CD14-positive monocyte (primary cell): Measurements from ENCODE around the gene ARPC1A. TPM values are rescaled to one million over a fixed set of nuclear protein-coding genes. Genes with fewer than 3 reads are reported as not detected.

Source experiments
- DNase-seq, 3 donors: peaks; one replicate each; pipeline ENCODE4 v3.0.0-alpha.2; 2011 to 2022
- H2AFZ ChIP-seq: 2 replicates; pipeline ENCODE4 v1.6.0; 2012; ENCODE audit warnings: mild to moderate bottlenecking, low read depth, low read length, inconsistent platforms; ENCODE audit not compliant: insufficient read depth, poor library complexity, severe bottlenecking
- H3K27ac ChIP-seq, 2 donors: 1 replicate in 1 of 2; 2 replicates in 1 of 2; pipeline ENCODE4 v1.5.1; 2012 to 2013; ENCODE audit warnings: low read length in 2 of 2, control low read depth in 1 of 2, inconsistent platforms in 1 of 2, low read depth in 1 of 2, mild to moderate bottlenecking in 1 of 2
- H3K27me3 ChIP-seq, 2 donors: one replicate each; pipeline versions ENCODE4 v1.6.0 to v1.6.1; 2011 to 2013; ENCODE audit warnings: low read length in 2 of 2; ENCODE audit not compliant: control insufficient read depth in 2 of 2, insufficient read depth in 2 of 2
- H3K36me3 ChIP-seq, 2 donors: replicated peaks in 1 of 2; 1 replicate in 1 of 2; 2 replicates in 1 of 2; pipeline versions ENCODE4 v1.5.1 to v1.6.1; 2012 to 2013; ENCODE audit warnings: low read length in 2 of 2, control low read depth in 1 of 2, inconsistent platforms in 1 of 2, mild to moderate bottlenecking in 1 of 2; ENCODE audit not compliant: insufficient read depth in 2 of 2, control insufficient read depth in 1 of 2
- H3K4me1 ChIP-seq, 2 donors: 1 replicate in 1 of 2; 2 replicates in 1 of 2; pipeline versions ENCODE4 v1.5.1 to v1.6.1; 2012 to 2013; ENCODE audit warnings: low read length in 2 of 2, control low read depth in 1 of 2, inconsistent platforms in 1 of 2, mild to moderate bottlenecking in 1 of 2, moderate library complexity in 1 of 2; ENCODE audit not compliant: insufficient read depth in 2 of 2, control insufficient read depth in 1 of 2
- H3K4me2 ChIP-seq: replicated peaks from 2 replicates; pipeline ENCODE3; 2012; ENCODE audit warnings: low read length, moderate library complexity, mild to moderate bottlenecking; ENCODE audit not compliant: poor library complexity, severe bottlenecking; ENCODE audit errors: extremely low read depth
- H3K4me3 ChIP-seq, 3 experiments: fragments of 200-600 bp in 1 of 3; sonication (generic) in 1 of 3; replicated peaks in 1 of 3; 1 replicate in 2 of 3; 2 replicates in 1 of 3; pipeline ENCODE4 v1.5.1; 2011 to 2013; ENCODE audit warnings: low read length in 3 of 3, mild to moderate bottlenecking in 3 of 3, control low read depth in 2 of 3, low read depth in 2 of 3, inconsistent platforms in 1 of 3, moderate library complexity in 1 of 3
- H3K79me2 ChIP-seq: 2 replicates; pipeline ENCODE4 v1.6.0; 2012; ENCODE audit warnings: mild to moderate bottlenecking, control low read depth, inconsistent platforms, low read length, moderate library complexity; ENCODE audit not compliant: insufficient read depth
- H3K9ac ChIP-seq: 2 replicates; pipeline ENCODE4 v1.6.0; 2017; ENCODE audit warnings: low read length, mild to moderate bottlenecking; ENCODE audit not compliant: insufficient read depth, poor library complexity, severe bottlenecking
- H3K9me3 ChIP-seq, 2 donors: replicated peaks in 1 of 2; 1 replicate in 1 of 2; 2 replicates in 1 of 2; pipeline versions ENCODE4 v1.5.1 to v1.6.1; 2012 to 2013; ENCODE audit warnings: low read length in 2 of 2, control low read depth in 1 of 2; ENCODE audit not compliant: control insufficient read depth in 1 of 2, insufficient read depth in 1 of 2
- H4K20me1 ChIP-seq: 2 replicates; pipeline ENCODE4 v1.6.0; 2012; ENCODE audit warnings: mild to moderate bottlenecking, low read length, control low read depth, moderate library complexity; ENCODE audit not compliant: insufficient read depth
- H3K27ac Mint-ChIP-seq, 7 donors: one replicate each; pipeline ENCODE4 v1.8.0; 2020; ENCODE audit warnings: mild to moderate bottlenecking in 7 of 7, mixed read lengths in 7 of 7, moderate library complexity in 6 of 7, inconsistent platforms in 2 of 7
- H3K27me3 Mint-ChIP-seq, 3 donors: one replicate each; pipeline ENCODE4 v1.8.0; 2021 to 2022; ENCODE audit warnings: low read depth in 3 of 3, mild to moderate bottlenecking in 3 of 3, mixed read lengths in 3 of 3, moderate library complexity in 3 of 3, inconsistent platforms in 1 of 3
- H3K36me3 Mint-ChIP-seq, 2 donors: one replicate each; pipeline ENCODE4 v1.8.0; 2020; ENCODE audit warnings: mixed read lengths in 2 of 2, inconsistent platforms in 1 of 2, mild to moderate bottlenecking in 1 of 2
- H3K4me1 Mint-ChIP-seq: one replicate; pipeline ENCODE4 v1.8.0; 2020; ENCODE audit warnings: mild to moderate bottlenecking, mixed read lengths
- H3K4me3 Mint-ChIP-seq, 2 donors: one replicate each; pipeline ENCODE4 v1.8.0; 2020; ENCODE audit warnings: mild to moderate bottlenecking in 2 of 2, mixed read lengths in 2 of 2, moderate library complexity in 1 of 2
- H3K9me3 Mint-ChIP-seq, 7 donors: one replicate each; pipeline ENCODE4 v1.8.0; 2020 to 2022; ENCODE audit warnings: mixed read lengths in 7 of 7, mild to moderate bottlenecking in 6 of 7, moderate library complexity in 6 of 7, inconsistent platforms in 2 of 7
- CTCF ChIP-seq: fragments of 200-600 bp; IDR thresholded peaks from one replicate; pipeline ENCODE4 v1.8.0; 2022; ENCODE audit warnings: antibody characterized with exemption, mild to moderate bottlenecking
- WGBS: methylation state at CpG from one replicate; pipeline ENCODE4 v1.1.5; 2013; ENCODE audit warnings: missing lambda C conversion rate; ENCODE audit not compliant: insufficient coverage; 5-methylcytosine and 5-hydroxymethylcytosine counted together
- intact Hi-C, 2 donors: fragments of 100-400 bp; cut with micrococcal nuclease; formaldehyde crosslinking; loops; one replicate each; pipeline versions ENCODE4 v1.15.0 to v1.15.1; 2023
- polyA plus RNA-seq, 3 donors: library from polyadenylated mRNA; depleted of rRNA in 1 of 3; unstranded in 2 of 3; stranded (reverse) in 1 of 3; fragments of 300-500 nt in 2 of 3; fragments of >200 nt in 1 of 3; fragmentation: Illumina TruSeq in 2 of 3; gene quantifications; 1 replicate in 2 of 3; 2 replicates in 1 of 3; pipeline ENCODE4 v1.2.3, GENCODE V29; 2012 to 2021

ARPC1A gene
- polyA plus RNA-seq, 3 donors, result 71.7 to 107 (median 104) TPM

GRCh38 chr7:99372275-99373090, 46.8 kb downstream of the ARPC1A start:
- H3K27me3 ChIP-seq, result no peaks in the 10 kb centered on the region
- Mint-ChIP-seq H3K36me3 (peaks cover 9 to 32% of the 10 kb centered on the region in 2 donors), H3K4me1 (peaks cover 33% of the 10 kb centered on the region), H3K27me3 (no peaks in the 10 kb centered on the region), H3K9me3 (no peaks in the 10 kb centered on the region), H3K4me3 (no peak overlapping the region), H3K27ac (peak overlapping the region in 6 of 7 donors; percentile 11 to 82 (median 72))
- H3K4me1 ChIP-seq, result peaks cover 27 to 39% of the 10 kb centered on the region in 2 donors
- peaks cover 35% of the 10 kb centered on the region for H3K79me2 ChIP-seq
- no peak overlapping the region for H2AFZ ChIP-seq
- intact Hi-C loops, result no loop called here
- 80% methylated on average over 17 of the region's 21 CpGs for WGBS
- peaks cover 4 to 16% of the 10 kb centered on the region in 2 donors for H3K36me3 ChIP-seq
- H3K27ac ChIP-seq, result no peak overlapping the region
- no peak overlapping the region for H3K9ac ChIP-seq
- no peak for DNase-seq
- no peak for TF ChIP-seq CTCF
- H4K20me1 ChIP-seq, result peaks cover 26% of the 10 kb centered on the region
- H3K4me3 ChIP-seq, result no peak overlapping the region
- no peak overlapping the region for H3K4me2 ChIP-seq
- no peaks in the 10 kb centered on the region for H3K9me3 ChIP-seq

- Mint-ChIP-seq H3K36me3 (peaks cover 15 to 34% of the 10 kb centered on the region in 2 donors), H3K9me3 (no peaks in the 10 kb centered on the region), H3K4me1 (peaks cover 42% of the 10 kb centered on the region), H3K27me3 (no peaks in the 10 kb centered on the region), H3K4me3 (peak overlapping the region; percentile 74 to 83), H3K27ac (peak overlapping the region; percentile 74 to 90 (median 85))
- no peaks in the 10 kb centered on the region for H3K27me3 ChIP-seq
- no peaks in the 10 kb centered on the region for H3K9me3 ChIP-seq
- H3K27ac ChIP-seq, result peak overlapping the region; percentile 44 to 94
- H4K20me1 ChIP-seq, result peaks cover 33% of the 10 kb centered on the region
- intact Hi-C loops, result loop anchor here in 1 of 2 donors (2.0 kb wide), 1 partner anchor 35 kb away; the partner anchor contains the start of genes BUD31 and PDAP1
- peak overlapping the region; percentile 82 to 95 (median 89) for H3K4me3 ChIP-seq
- peak overlapping the region; percentile 92 for H2AFZ ChIP-seq
- peak overlapping the region; percentile 93 for H3K4me2 ChIP-seq
- H3K79me2 ChIP-seq, result peaks cover 44% of the 10 kb centered on the region
- no peak for TF ChIP-seq CTCF
- H3K4me1 ChIP-seq, result peaks cover 36 to 48% of the 10 kb centered on the region in 2 donors
- H3K9ac ChIP-seq, result peak overlapping the region; percentile 86
- 82% methylated on average over 28 of the region's 41 CpGs for WGBS
- DNase-seq, result no peak
- peaks cover 12 to 24% of the 10 kb centered on the region in 2 donors for H3K36me3 ChIP-seq
These were observed 47.7 kb downstream of the ARPC1A start for GRCh38 chr7:99373091-99374066.
